Measurements from ENCODE around the gene ALKAL2.

The ALKAL2 gene

DNA sequence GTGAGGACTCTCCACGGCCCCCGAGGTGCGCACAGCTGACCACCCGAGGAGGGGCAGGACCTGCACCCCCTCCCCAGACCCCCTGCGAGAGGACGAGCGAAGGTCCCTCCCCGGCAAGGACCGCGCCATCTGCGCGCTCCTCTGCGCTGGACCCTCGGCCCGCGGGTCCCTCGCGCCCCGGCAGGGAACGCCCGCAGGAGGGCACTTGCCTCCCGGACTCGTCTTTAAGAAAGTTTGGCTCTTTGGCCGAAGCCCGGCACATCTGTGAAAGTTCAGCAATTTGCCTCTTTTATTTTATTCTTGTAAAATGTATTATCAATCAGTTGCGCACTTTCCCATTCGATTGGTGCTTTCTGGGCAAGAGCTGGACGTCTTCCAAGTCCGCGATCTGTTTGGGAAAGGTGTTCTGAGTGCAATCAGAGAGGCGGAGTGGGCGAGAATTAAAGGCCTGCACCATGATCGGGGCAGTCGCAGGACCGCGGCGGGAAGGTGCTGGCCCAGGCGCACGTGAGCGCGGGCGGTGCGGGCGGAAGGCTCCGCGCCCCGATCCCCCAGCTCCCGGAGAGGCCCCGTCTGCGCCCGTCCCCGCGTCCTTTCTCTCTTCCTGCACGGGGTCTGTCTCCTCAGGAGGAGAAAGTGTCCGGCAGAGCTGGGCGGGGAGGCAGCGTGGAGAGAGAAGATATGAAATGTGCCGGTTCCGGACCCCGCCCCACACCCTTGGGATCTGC, 1.6 kb upstream of the ALKAL2 start:
- no peak for DNase-seq

DNA sequence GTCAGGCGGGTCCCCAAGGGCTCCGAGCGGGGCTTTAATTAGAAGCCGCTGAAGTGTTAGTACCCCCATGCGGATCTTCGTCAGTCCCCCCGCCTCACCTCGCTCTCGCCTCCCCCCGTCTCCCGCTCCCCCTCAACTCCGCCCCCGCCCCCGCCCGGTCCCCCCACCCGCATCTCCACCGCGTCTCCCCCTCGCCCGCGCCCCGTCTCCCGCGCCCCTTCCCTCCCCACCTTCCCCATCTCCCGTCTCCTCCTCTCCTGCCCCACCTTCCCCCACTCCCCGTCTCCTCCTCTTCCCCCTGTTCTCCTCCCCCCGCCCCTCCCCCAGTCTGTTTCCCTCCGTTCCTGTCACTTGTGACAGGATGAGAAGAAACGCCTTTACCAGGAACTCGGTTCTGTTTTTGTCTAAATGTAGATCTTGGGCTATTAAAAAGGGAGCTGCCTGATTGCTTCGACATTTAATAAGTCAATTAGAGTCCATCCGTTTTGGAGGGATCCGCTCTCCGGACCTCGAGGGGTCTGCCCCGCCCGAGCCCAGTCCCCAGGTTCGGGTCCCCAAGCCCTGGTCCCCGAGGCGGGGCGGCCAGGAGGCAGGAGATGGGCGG, 969 bp upstream of the ALKAL2 start:
- DNase-seq, result no peak

DNA sequence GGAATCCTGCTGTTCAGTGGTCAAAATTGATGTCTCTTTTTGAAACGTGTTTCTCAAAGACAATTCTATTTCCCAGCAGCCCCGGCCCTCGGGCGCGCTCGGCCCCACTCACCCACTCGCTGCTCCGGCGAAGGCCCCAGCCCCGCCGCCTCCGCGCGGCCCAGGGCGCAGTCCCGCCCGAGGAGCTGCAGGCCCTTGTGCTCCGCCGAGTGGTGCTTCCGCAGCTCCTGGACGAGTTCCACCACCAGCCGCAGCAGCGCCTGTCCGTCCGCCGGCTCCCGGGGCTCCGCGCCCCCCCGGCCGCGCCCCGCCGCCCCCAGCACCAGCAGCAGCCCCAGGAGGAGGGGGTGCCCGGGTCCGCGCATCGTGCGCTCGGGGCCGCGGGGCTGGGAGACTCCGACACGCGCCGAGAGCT, 413 bp downstream of the ALKAL2 start:
- DNase-seq, result no peak

DNA sequence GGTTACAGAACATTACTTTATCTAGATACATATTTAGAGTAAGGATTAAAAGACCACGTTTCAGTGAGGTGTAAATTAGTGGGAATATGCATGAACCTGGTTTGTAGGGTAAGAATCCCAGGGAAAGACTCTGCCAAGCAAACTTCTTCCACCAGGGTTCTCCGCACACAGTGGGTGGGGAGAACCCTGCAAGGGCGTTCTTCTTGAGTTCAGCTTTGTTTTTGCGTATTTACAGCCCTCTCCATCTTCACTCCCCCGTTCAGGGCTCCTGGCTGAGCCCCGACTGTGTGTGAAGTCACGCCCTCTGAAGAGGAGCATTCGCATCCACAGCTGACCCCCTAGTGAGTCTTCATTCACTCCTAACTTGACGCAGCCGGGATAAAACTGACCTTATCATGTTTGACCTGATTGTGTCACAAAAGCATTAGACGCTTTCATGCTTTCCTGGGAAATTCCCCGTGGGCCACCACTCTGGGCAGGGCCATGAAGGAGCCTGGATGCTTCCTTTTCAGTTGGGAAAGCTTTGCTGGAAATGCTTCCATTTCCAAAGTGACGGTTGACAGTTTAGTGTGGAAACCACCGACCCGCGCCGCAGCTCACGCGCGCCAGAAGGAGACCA, 1.0 kb downstream of the ALKAL2 start:
- no peak for DNase-seq

DNA sequence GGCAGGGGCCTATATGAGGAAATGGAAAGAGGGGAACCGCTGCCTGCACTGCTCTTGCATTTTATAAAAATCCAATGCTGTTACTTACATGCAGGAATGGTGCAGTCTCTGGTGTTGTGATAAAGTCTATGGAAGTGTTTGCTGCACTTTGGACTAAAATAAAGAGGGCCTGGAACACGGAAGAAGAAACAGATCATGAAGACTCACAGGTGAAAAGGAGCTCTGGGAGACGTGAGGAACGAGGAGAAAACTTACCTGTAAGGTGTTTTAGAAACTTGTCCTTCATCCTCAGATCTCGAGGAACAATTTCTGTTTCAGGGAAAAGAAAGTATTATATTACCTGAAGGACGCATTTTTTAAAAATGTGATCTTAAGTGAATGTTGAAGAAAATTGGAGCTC, 1.9 kb downstream of the ALKAL2 start:
- no peak for DNase-seq

DNA sequence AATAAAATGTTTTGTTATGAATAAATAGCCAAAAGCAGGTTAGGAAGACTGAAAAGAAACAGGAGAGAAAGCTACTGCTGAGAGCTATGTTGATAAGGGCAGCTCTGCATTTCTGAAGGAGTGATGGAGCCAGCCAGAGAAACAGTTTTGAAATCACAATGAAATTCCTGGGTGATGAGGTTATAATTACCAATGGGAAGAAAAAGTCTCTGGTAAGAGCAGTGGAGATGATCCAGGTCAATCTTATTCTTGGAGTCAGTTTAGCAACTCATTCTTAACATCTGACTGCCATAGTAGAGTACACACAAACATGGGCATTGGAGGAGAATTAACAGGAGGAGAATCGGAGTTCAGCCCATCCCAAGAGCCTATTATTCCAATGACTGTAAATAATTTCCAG, 2.4 kb downstream of the ALKAL2 start:
- DNase-seq, result no peak

DNA sequence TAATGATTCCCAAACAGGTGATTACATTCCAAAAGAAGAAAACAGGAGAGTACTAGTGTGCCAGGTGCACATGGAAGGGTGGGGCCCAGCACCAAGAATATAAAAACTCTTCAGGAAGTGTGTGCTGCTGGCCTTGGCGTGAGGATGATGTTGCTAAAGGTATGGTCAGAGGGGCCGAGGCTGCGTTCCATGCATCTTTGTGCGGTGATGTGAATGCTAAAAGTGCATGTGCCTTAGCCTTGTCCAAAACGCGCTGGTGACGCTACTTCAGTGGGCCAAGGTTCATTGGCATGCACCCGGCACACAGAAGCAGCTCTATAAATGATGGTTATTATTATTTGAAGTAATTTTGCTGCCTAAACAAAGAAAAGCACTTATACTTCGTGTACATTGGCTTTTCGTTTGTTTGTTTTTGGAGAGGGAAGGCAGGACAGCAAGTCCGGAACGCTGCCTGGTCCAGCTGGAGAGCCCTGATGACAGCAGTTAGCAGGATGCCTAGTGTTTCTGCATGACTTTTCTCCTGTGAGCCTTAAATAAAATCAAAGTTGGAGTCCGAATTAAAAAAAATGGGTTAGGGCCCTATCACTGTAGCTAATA, 2.9 kb downstream of the ALKAL2 start:
- DNase-seq, result no peak

DNA sequence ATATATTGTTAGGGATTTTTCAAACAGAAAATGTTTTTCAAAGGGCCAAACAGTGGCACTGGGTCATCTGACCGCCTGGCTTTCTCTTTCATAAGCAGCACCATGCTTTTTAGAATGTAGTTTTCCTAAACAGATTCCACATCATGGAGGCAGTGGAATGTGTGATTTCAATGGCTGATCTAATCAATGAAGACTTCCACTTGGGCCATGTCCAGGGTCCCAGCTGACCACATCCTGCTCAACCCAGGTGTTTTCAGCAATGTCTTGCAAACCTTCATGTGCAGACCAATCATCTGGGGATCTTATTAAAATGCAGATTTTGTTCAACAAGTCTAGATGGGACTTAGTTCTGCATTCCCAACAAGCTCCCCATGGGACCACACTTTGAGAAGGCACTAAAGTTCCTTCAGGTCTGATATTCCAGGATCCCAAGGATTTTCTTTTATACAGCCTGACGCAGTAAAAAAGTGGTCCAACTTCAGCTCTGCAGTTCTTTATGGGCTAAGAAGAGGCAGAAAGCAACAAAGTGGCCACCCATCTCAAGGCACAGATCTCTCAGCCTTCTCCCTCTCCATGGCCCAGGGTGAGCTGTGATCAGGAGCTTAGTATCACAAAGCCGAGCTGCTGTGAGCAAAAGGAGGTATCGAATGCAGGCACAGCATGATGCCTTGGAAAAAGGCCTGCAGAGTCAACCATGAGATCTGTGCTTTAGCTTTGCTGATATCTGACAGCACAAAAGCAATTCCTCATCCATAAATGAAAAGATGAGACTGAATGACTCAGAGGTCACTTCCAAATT, 3.7 kb downstream of the ALKAL2 start:
- DNase-seq, result no peak

DNA sequence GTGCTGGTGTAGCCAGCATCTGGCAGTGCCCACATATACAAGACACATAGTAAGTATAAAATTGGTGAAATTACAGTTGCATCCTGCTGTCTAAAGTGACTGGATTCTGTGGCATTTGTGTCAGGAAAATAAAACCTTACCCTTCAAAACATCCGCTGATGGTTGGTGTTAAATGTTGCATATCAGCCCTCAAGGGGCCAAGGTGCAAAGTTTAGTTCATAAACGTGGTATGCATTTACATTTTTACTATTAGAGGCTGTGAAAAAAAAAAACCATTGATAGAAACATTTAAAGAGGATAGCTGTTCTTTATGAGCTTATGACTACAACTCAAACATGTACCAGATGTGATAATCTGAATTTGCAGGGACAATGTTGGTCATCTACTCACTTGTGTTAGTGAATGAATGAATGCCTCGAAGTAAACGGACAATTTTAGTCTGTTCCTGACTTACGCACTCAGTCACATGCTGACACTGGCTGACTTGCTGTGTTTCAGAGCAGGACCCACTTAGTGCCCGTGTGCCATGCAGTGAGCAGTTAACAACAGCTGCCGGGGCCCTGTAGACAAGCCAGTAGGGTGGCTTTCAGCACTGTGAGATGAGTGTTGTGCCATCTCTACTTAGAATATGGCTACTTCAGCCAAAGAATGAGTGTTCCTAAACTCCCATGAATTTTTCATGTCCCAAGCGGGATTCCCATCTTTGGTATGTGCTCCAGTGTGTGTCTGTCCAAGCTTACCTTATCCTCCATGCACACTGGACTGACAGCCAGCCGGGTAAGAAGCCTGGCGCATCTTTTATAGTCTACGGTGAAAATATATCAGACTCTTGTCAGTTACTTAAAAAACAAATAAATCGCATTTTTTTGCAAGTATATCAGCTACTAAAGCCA, 5.3 kb downstream of the ALKAL2 start:
- DNase-seq, result no peak

DNA sequence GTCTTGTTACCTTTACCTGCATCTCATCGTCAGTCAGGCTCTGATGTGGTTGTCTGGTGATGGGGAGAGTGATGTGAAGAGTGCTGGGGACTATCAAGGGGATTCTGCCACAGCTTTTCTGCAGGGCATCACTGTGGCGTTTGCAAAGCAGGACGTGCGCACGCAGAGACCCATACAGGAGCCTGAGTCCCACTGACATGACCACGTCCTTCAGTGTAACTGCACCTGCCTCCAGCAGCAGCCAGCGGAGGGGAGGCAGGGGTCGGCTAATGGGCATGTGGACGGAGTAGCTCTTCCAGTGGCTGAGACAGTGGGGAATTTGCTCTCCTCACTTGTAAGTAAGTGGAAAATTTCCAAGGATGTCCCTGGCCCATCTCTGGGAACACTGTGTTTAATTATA, 6.5 kb downstream of the ALKAL2 start:
- no peak for DNase-seq

DNA sequence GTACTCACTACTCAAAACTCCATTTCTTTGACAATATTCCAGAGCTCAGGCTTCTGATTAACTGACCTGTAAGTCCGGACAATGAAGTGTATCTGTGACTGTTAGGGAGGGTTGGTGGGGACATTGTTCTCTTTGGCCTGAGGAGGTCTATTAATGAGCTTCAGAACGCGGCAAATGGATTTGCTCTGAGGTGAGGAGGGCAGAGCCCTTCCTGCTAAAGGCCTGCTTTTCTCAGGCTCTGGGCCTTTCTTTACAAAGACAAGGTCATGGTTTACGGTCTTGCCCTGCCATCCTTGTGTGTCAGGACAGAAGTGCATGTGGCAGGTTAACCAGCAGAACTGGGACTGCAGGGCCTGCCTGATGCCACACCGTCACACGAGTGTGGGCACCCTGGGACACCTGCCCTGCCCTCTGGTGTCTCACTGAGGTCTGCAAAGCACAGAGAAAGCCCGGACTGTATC, 7.2 kb downstream of the ALKAL2 start:
- DNase-seq, result no peak

DNA sequence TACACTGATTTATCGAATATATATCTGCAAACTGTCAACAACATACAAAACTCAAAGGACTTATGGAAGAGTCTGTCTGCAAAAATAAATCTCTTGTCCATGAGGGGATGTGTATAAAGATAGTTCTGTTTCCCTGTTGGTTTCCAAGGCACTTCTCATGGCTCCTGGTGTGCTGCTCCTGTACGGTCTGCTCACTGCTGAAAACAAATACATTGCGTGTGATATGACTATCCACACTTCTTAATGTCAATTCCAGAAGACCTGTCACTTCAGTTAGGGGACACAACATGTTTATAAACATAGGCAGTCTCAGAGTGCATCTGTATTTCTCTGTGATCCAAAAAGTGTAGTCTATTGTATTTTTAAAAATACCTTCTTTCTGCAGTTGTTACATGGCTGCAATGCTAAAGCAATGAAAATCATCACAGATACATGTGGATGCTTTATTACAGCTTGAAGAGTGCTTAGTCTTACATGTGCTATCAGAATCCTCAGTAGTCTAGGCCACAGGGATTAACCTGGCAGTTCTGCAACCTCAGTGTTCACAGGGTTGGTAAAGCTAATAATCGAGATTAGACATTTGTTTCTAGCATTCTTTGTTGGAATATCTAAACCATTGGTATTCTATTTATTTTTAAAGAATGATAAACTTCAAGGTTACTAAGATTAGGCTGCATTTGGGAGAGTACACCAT, 7.8 kb downstream of the ALKAL2 start:
- DNase-seq, result no peak

DNA sequence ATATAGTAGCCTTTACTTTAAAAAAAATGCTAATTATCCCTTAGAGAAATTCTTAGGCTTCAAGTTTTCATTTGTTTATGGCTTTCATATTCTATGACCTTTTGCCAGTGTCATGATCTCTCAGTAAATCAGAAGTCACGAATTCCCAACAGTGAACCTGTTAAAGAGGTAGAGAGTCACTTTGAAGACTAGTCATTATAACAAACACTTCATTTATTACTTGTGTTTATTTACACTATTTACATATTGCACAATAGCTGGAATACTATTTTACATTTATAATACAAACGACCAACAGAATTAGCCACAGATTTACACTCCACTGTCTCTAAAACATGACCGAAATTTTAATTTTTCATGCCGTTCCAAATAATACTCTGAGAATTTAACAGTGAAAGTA, 8.5 kb downstream of the ALKAL2 start:
- DNase-seq, result no peak

DNA sequence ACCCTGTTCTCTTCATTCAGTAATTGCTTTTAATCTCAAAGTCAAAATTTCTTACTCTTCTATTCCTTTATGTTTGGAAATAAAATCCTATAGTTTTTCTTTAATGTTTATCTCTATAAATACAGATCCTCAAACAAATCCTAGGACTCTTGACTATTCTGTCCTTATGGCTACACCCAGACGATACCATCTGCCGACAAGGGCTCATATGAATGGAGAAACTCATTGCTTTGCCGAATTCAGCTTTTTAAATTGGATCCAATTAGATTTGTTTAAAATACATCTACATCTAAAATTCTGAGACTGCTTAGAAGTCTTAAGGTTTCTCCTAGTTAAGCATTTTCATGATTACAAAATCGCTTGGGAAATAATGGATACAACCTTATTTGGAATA, 9.0 kb downstream of the ALKAL2 start:
- no peak for DNase-seq

DNA sequence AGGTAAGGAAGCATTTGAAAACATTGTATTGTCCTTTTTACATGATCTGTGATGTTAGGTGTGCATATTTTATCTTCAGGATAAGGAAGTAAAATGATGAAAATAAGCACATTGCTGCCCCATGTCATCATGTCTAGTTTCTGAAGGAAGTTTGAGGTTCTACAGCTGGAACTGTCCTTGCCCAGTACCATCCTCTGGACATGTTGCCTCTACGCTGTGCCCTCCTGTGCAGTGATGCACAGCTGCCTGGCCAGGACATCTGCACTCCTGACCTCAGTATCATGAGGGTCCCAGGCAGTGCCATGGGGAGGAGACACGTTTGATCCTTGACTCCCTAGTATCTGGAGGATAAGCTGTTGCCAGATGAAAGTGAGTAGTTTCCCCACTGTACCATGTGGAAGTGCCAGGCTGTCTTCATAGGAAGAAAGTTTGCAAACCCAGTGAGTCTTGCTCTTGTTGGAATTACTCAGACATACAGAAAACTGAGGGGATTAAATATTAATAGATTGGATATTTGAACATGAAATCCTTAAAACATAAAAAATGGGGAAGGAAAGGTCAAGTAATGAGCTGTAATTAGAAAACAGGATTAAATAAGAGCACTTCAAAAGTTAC, 9.5 kb downstream of the ALKAL2 start:
- DNase-seq, result no peak

DNA sequence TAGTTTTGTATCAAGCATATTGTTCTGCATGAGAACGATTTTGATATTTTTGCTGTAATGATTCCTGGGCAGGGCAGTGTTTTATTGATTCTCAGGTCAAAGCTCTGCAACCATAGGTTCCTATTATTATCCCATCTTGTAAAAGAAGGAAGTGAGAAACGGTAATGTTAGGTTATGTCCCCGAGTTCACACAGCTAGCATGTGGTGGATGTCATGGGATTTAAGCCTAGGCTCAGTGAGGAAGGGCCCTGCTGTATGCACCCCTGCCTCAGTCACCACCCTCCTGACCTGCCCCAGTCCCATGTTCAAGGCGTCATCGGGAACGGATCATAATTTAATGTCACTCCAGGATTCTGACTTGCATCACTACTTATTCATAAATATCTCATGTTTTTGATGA, 12.4 kb downstream of the ALKAL2 start:
- no peak for DNase-seq

DNA sequence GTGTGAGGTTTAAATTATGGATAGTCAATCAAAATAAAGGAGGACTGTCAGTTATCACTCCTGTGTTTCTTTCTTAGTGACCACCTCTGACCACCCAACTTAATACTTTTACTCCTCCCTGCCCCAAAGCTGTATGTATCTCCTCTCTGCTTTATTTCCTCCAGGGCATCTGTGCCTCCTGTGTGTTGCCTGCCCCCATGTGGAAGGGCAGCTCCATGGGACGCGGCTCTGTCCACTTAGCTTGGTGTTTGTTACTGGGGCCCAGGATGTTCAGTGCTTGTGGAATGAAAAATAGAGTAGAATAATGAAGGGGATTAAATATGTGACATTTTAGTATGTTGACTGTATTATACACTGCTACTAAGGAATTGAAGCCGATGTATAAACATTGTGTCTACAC, 13.4 kb downstream of the ALKAL2 start:
- DNase-seq, result no peak

DNA sequence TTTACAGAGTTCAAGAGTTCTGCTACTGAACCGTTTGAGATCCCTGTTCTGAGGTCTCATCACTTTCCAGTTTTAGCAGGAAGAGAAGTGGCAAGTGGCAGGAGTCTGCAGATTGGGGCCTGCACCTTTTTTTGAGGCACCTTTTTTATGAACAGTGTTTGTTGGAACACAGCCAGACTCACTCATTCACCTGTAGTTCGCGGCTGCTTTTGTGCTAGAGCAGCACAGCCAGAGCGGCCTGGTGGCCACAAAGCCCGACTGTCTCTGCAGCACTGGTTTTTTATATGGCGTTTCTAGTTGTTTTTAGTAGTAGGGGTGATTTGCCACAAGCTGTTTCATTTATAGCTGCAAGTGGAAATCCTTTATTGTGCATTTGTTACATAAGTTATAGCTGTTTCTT, 14.6 kb downstream of the ALKAL2 start:
- DNase-seq, result no peak

DNA sequence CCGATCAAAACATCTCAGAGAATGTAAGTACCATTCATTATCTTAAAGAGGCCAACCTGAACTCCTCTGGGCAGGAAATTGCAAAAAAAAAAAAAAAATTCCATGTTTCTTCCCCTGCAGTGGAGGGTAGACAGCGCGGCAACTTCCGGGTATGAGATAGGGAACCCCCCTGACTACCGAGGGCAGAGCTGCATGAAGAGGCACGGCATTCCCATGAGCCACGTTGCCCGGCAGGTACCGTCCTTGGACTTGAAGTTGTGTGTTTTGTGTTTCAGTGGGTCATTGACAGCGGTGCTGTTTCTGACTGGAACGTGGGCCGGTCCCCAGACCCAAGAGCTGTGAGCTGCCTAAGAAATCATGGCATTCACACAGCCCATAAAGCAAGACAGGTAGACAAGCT, 16.0 kb downstream of the ALKAL2 start:
- no peak for DNase-seq

DNA sequence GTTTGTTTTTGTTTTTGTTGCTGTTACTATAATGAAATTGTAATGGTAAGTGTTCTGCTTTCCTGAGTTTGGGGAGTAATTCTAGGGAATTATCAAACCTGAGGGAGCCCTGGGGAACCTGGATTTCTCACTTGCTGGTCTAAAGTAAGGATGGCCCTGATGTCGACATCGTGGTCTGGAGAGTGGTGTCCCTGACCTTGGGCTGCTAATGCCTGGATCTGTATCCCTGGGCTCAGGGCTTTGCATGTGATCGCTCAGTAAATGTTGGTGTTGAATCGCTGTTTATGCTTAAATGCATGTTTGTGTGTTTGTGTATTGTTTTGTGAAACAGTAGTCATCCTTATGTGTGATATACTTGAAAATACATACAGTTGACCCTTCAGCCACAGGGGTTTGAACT, 17.0 kb downstream of the ALKAL2 start:
- no peak for DNase-seq

All from activated CD4-positive, alpha-beta T cell treated with anti-CD3 and anti-CD28 coated beads, Interleukin-2, amount 50 U/mL, for 16 hours (primary cell).